ENCODE results near the gene KIF20B.

KIF20B gene, protein sequence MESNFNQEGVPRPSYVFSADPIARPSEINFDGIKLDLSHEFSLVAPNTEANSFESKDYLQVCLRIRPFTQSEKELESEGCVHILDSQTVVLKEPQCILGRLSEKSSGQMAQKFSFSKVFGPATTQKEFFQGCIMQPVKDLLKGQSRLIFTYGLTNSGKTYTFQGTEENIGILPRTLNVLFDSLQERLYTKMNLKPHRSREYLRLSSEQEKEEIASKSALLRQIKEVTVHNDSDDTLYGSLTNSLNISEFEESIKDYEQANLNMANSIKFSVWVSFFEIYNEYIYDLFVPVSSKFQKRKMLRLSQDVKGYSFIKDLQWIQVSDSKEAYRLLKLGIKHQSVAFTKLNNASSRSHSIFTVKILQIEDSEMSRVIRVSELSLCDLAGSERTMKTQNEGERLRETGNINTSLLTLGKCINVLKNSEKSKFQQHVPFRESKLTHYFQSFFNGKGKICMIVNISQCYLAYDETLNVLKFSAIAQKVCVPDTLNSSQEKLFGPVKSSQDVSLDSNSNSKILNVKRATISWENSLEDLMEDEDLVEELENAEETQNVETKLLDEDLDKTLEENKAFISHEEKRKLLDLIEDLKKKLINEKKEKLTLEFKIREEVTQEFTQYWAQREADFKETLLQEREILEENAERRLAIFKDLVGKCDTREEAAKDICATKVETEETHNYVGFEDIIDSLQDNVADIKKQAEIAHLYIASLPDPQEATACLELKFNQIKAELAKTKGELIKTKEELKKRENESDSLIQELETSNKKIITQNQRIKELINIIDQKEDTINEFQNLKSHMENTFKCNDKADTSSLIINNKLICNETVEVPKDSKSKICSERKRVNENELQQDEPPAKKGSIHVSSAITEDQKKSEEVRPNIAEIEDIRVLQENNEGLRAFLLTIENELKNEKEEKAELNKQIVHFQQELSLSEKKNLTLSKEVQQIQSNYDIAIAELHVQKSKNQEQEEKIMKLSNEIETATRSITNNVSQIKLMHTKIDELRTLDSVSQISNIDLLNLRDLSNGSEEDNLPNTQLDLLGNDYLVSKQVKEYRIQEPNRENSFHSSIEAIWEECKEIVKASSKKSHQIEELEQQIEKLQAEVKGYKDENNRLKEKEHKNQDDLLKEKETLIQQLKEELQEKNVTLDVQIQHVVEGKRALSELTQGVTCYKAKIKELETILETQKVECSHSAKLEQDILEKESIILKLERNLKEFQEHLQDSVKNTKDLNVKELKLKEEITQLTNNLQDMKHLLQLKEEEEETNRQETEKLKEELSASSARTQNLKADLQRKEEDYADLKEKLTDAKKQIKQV (N-terminal part only)

GRCh38 chr10:89701242-89702120, at the start of gene KIF20B:
Gene KIF20B (plus strand): TSS chr10:89701590. CDS start chr10:89705295, 3,705 bp downstream.
- peak; percentile 98 for DNase-seq (ENCODE audit: low spot score)

GRCh38 chr10:89651916-89652573, 49.3 kb upstream of the KIF20B start:
- DNase-seq (ENCODE audit: low spot score): no peak

- DNase-seq (ENCODE audit: low spot score): no peak
Measured at GRCh38 chr10:89652806-89653370, 48.5 kb upstream of the KIF20B start.

- no peak for DNase-seq (ENCODE audit: low spot score)
Measured at GRCh38 chr10:89653410-89653869, 48.0 kb upstream of the KIF20B start.

DNA sequence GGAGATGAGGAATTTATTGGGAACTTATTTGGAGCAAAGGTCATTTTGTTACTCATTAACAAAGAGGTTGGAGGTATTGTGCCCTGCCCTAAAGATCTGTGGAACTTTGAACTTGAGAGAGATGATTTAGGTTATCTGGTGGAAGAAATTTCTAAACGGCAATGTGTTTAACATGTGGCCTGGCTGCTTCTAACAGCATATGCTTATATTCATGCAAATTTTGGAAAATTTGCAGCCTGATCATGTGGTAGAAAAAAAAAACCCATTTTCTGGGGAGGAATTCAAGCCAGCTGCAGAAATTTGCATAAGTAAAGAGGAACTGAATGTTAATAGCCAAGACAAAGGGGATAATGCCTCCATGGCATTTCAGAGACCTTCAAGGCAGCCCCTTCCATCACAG, 45.7 kb upstream of the KIF20B start:
- DNase-seq (ENCODE audit: low spot score): no peak

DNA sequence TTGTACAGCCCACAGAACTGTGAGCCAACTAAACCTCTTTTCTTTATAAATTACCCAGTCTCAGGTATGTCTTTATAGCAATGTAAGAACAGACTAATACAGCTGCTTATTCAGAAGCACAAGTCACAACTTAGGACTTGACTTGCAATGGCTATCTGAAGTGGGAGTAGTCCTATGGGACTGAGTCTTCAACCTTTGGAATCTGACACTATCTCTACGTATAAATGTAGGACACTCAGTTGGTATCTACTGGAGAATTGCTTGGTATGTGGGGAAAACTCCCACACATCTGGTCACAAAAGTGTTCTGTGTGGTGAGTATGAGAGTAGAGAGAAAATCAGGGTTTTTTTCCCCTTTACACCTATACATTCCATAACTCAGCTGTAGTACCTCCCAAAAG, 44.1 kb upstream of the KIF20B start:
- no peak for DNase-seq (ENCODE audit: low spot score)

- no peak for DNase-seq (ENCODE audit: low spot score)
Measured at GRCh38 chr10:89659143-89660131, 42.0 kb upstream of the KIF20B start.

- DNase-seq (ENCODE audit: low spot score): no peak
Measured at GRCh38 chr10:89662596-89662995, 38.8 kb upstream of the KIF20B start.

DNA sequence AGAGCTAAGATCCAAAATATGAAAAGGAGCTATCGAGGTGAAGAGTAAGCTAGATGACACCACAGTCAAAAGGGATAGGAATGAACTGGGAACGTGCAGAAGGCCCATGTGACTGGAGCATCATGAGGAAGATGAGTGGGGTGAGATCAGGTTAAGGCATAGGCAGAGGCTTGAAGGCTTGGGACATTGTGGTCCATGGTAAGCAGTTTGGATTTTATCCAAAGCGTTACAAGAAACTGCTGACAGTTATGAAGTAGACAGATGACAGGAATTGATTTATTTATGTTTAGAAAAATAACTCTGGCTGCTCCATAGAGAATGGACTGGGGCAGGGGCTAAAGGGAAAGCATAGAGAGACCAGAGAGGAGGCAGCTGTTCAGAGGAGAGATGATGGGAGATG, 38.2 kb upstream of the KIF20B start:
- DNase-seq (ENCODE audit: low spot score): no peak

DNA sequence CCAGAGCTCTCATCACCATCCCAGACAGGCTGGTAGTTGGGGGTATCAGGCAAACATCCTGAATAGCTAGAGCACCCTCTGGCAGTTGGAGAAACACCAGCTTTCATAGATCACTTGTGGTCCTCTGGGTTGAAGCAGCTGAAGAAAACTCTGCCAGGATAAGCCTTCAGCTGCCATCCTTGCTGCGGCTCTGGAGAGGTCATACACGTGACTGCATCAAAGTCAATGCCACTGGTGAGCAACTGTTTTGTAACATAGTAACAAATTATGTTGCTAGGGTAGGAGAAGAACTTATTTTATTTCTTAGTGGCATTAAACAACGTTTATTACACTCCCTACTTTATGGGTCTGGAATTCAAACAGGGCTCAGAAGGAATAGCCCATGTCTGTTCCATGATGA, 37.2 kb upstream of the KIF20B start:
- DNase-seq (ENCODE audit: low spot score): no peak

- DNase-seq (ENCODE audit: low spot score): no peak
Measured at GRCh38 chr10:89665302-89665701, 36.1 kb upstream of the KIF20B start.

DNA sequence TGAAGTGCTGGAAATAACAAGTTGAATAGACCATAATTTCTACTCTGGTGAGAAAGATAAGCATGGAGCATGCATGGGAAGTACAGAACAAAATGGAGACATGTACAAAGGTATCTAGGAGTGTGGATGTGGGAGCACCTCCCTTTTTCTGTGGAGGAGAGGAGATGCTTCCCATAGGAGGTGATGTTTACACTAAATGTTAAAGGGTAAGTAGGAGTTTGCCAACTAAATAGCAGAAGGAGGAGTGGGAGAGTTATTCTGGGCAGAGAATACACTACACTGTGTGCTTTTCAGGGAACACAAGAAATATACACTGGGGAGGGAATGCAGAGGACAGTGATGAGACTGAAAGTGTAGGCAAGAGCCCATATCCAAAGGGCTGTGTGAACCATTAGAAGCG, 35.3 kb upstream of the KIF20B start:
- DNase-seq (ENCODE audit: low spot score): no peak

- no peak for DNase-seq (ENCODE audit: low spot score)
Measured at GRCh38 chr10:89668386-89669071, 32.9 kb upstream of the KIF20B start.

DNA sequence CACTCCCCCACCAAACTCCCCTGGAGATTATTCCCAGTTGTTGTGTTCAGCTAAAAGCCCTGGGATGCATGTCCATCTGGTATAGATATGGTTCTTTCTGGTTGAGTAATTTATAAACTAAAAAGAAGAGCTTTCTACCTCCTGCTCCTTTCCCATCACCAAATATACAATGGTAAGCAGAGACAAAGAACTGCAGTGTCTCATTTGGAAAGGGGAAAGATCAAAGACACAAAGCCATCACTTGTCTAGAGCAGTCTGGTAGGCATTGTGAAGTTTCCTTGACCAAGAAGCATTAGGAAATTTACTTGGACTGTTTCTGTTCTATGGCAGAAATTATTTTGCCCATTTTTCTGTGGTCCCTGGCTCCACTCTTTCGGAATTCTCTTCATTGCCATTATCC, 31.4 kb upstream of the KIF20B start:
- no peak for DNase-seq (ENCODE audit: low spot score)

- no peak for DNase-seq (ENCODE audit: low spot score)
Measured at GRCh38 chr10:89670926-89671325, 30.5 kb upstream of the KIF20B start.

- DNase-seq (ENCODE audit: low spot score): no peak
Measured at GRCh38 chr10:89677341-89677740, 24.0 kb upstream of the KIF20B start.

- DNase-seq (ENCODE audit: low spot score): no peak
Measured at GRCh38 chr10:89679986-89680385, 21.4 kb upstream of the KIF20B start.

GRCh38 chr10:89683883-89684282, 17.5 kb upstream of the KIF20B start:
- DNase-seq (ENCODE audit: low spot score): no peak
